ENCODE measurements around the gene BBOX1. TPM values are rescaled to one million over a fixed set of nuclear protein-coding genes. Genes with fewer than 3 reads are reported as not detected.

The BBOX1 gene
- total and polyA plus RNA-seq, 2 of the 8 experiments (the other 6 are each of a cell fraction or from before 2014, with no cell fraction given): not detected

GRCh38 chr11:27064086-27064485 is 23.5 kb downstream of the BBOX1 start (continued):
- TF ChIP-seq ATF3 (IDR thresholded peaks at IDR 0.05; ENCODE audit: insufficient read depth, low read depth, low read length): no peak

Measured in H1 (cell line).